Fibroblast of lung (primary cell): ENCODE results near the gene TPGS2. TPM values are rescaled to one million over a fixed set of nuclear protein-coding genes. Genes with fewer than 3 reads are reported as not detected.

ENCODE experiments used
- DNase-seq, 2 donors: peaks; one replicate each; pipeline versions ENCODE4 v3.0.0 to v3.0.0-alpha.2; 2010; ENCODE audit warnings: low read depth in 2 of 2
- H2AFZ ChIP-seq: 2 replicates; pipeline ENCODE4 v1.5.1; 2012; ENCODE audit warnings: low read length, control low read depth, inconsistent platforms
- H3K27ac ChIP-seq: 2 replicates; pipeline ENCODE4 v1.5.1; 2011; ENCODE audit warnings: low read length, control low read depth; ENCODE audit not compliant: insufficient read depth
- H3K27me3 ChIP-seq: 2 replicates; pipeline ENCODE4 v1.5.1; 2011; ENCODE audit warnings: mild to moderate bottlenecking, low read length; ENCODE audit not compliant: control insufficient read depth, insufficient read depth
- H3K36me3 ChIP-seq: 2 replicates; pipeline ENCODE4 v1.5.1; 2011; ENCODE audit warnings: low read length; ENCODE audit not compliant: control insufficient read depth, insufficient read depth
- H3K4me1 ChIP-seq: 2 replicates; pipeline ENCODE4 v1.5.1; 2011; ENCODE audit warnings: low read length; ENCODE audit not compliant: control insufficient read depth, insufficient read depth; ENCODE audit errors: extremely low read depth
- H3K4me2 ChIP-seq: 2 replicates; pipeline ENCODE4 v1.5.1; 2011; ENCODE audit warnings: low read length, control low read depth; ENCODE audit not compliant: insufficient read depth; ENCODE audit errors: extremely low read depth
- H3K4me3 ChIP-seq, 4 experiments: fragments of 200-600 bp in 1 of 4; sonication (generic) in 1 of 4; replicated peaks in 1 of 4; 2 replicates each; pipeline ENCODE4 v1.5.1; 2011 to 2016; ENCODE audit warnings: low read length in 4 of 4, low read depth in 3 of 4, mild to moderate bottlenecking in 3 of 4, control low read depth in 2 of 4, inconsistent platforms in 1 of 4, mixed read lengths in 1 of 4; ENCODE audit not compliant: insufficient read depth in 1 of 4; ENCODE audit errors: control extremely low read depth in 1 of 4
- H3K79me2 ChIP-seq: 2 replicates; pipeline ENCODE4 v1.5.1; 2012; ENCODE audit warnings: mild to moderate bottlenecking, low read length, inconsistent platforms; ENCODE audit not compliant: control insufficient read depth, insufficient read depth
- H3K9ac ChIP-seq: 2 replicates; pipeline ENCODE4 v1.5.1; 2011; ENCODE audit warnings: mild to moderate bottlenecking, low read length, control low read depth; ENCODE audit not compliant: insufficient read depth
- H3K9me3 ChIP-seq: 2 replicates; pipeline ENCODE4 v1.5.1; 2012; ENCODE audit warnings: low read depth, low read length; ENCODE audit not compliant: control insufficient read depth, insufficient read depth
- H4K20me1 ChIP-seq: 2 replicates; pipeline ENCODE4 v1.5.1; 2011; ENCODE audit warnings: low read length; ENCODE audit not compliant: control insufficient read depth, insufficient read depth; ENCODE audit errors: extremely low read depth
- EZH2 ChIP-seq: IDR thresholded peaks from 2 replicates; pipeline ENCODE4 v1.5.1; 2012; ENCODE audit warnings: low read length, control low read depth, mild to moderate bottlenecking; ENCODE audit errors: missing control alignments
- polyA plus RNA-seq, 2 donors: library from polyadenylated mRNA; depleted of rRNA in 1 of 2; stranded (reverse) in 1 of 2; unstranded in 1 of 2; fragments of >200 nt; gene quantifications; 2 replicates each; pipeline ENCODE4 v1.2.1, GENCODE V29; 2011 to 2012; ENCODE audit warnings: missing spikeins in 1 of 2
- total RNA-seq: library from RNA; depleted of rRNA; stranded (reverse); fragments of >200 nt; gene quantifications from 2 replicates; pipeline ENCODE4 v1.2.1, GENCODE V29; 2014
- TF ChIP-seq, protein P1 (sequence below), 2 donors: IDR thresholded peaks in 1 of 2; conservative IDR thresholded peaks in 1 of 2; 1 replicate in 1 of 2; 2 replicates in 1 of 2; pipeline ENCODE4 v1.5.1; 2011 to 2012; ENCODE audit warnings: low read length in 2 of 2, control low read depth in 1 of 2, inconsistent platforms in 1 of 2, low read depth in 1 of 2, mild to moderate bottlenecking in 1 of 2

TPGS2 gene
- total and polyA plus RNA-seq, 2 donors (not counting 1 experiment from before 2014, with no cell fraction given): 98.8 to 437 TPM

DNA sequence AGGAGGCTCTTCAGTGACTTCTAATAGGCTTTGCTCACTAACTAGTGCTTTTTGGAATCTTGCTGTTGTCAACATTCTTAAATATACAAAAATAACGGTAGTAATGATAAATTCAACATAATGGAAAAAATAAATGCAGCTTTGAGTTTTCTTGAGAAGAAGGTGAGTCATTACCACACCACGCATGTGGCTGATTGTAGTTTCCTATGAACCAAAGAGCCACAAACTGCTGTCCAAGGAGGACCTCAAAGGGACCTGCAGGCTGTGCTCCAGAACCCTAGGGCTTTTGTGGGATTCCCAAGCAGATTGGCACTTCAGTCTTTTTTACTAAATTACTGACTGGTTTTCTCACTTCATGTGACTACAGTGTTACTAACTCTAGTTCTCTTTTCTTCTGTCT is 66.7 kb downstream of the TPGS2 start:
- Histone ChIP-seq H3K4me1 (peaks cover 3% of the 10 kb centered on the region), H3K27ac (no peak overlapping the region), H3K9me3 (no peaks in the 10 kb centered on the region), H3K4me3 (no peak overlapping the region), H3K27me3 (no peaks in the 10 kb centered on the region), H3K36me3 (no peaks in the 10 kb centered on the region), H4K20me1 (no peaks in the 10 kb centered on the region), H3K4me2 (no peak overlapping the region), H2AFZ (no peak overlapping the region), H3K9ac (no peak overlapping the region), H3K79me2 (no peaks in the 10 kb centered on the region)
- TF ChIP-seq, protein P1, sequence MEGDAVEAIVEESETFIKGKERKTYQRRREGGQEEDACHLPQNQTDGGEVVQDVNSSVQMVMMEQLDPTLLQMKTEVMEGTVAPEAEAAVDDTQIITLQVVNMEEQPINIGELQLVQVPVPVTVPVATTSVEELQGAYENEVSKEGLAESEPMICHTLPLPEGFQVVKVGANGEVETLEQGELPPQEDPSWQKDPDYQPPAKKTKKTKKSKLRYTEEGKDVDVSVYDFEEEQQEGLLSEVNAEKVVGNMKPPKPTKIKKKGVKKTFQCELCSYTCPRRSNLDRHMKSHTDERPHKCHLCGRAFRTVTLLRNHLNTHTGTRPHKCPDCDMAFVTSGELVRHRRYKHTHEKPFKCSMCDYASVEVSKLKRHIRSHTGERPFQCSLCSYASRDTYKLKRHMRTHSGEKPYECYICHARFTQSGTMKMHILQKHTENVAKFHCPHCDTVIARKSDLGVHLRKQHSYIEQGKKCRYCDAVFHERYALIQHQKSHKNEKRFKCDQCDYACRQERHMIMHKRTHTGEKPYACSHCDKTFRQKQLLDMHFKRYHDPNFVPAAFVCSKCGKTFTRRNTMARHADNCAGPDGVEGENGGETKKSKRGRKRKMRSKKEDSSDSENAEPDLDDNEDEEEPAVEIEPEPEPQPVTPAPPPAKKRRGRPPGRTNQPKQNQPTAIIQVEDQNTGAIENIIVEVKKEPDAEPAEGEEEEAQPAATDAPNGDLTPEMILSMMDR (conservative IDR thresholded peaks at IDR 0.05 in 1 of 2, IDR thresholded peaks at IDR 0.05 in 1 of 2; ENCODE audit: low read depth in 1 of 2, low read length in 2 of 2): no peak
- TF ChIP-seq EZH2: no peak
- peak in 1 of 2 donors; percentile 74 for DNase-seq

DNA sequence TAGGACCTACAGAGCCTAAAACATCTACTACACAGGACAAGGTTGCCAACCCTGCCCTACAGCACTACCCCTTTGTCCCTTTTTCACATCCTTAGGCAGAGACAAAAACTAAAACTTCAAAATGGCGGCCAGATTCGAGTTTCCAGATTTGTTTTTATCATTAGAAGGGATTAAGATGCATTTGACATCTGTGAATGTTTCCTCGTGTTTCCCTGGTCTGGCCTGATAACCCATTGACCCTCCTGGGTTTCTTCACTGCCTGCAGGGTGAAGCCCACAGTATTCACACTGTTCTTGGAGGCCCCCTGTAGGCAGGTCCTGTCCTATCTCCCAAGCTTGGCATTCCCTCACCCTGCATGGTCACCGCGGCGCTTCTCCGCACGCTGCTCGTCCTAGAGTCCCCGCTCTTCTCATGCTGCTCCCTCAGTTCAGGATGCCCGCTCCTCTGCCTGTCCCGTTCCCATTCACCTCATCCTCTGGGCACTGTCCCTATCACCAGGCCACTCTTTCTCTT is 67.6 kb downstream of the TPGS2 start:
- no peaks in the 10 kb centered on the region for H3K79me2 ChIP-seq
- H3K4me3 ChIP-seq: no peak overlapping the region
- H3K9ac ChIP-seq: no peak overlapping the region
- H4K20me1 ChIP-seq: no peaks in the 10 kb centered on the region
- no peak for TF ChIP-seq EZH2
- TF ChIP-seq, protein P1 (conservative IDR thresholded peaks at IDR 0.05 in 1 of 2, IDR thresholded peaks at IDR 0.05 in 1 of 2; ENCODE audit: low read depth in 1 of 2, low read length in 2 of 2): no peak
- peaks cover 5% of the 10 kb centered on the region for H3K4me1 ChIP-seq
- H2AFZ ChIP-seq: no peak overlapping the region
- DNase-seq: no peak
- H3K4me2 ChIP-seq: no peak overlapping the region
- no peaks in the 10 kb centered on the region for H3K9me3 ChIP-seq
- no peak overlapping the region for H3K27ac ChIP-seq
- H3K27me3 ChIP-seq: no peaks in the 10 kb centered on the region
- H3K36me3 ChIP-seq: no peaks in the 10 kb centered on the region

DNA sequence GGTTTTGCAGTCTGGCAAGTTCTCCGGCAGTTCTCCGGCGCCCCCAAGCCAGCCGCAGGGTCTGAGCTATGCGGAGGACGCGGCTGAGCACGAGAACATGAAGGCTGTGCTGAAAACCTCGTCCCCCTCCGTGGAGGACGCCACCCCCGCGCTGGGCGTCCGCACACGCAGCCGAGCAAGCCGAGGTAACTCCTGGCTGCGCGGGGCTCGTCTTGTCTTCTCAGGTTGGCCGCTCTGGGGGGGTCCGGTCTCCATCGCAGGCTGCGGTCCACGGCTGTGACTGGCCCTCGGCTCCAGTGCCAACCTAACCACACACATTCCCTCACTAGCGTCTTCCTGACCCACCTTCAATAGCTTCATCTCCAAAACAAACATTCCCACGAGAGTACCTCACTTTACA is 68.2 kb downstream of the TPGS2 start:
- Histone ChIP-seq H3K9ac (no peak overlapping the region), H3K9me3 (no peaks in the 10 kb centered on the region), H4K20me1 (no peaks in the 10 kb centered on the region), H3K4me3 (no peak overlapping the region), H2AFZ (no peak overlapping the region), H3K4me1 (peaks cover 9% of the 10 kb centered on the region), H3K79me2 (no peaks in the 10 kb centered on the region), H3K36me3 (no peaks in the 10 kb centered on the region), H3K27ac (no peak overlapping the region), H3K4me2 (no peak overlapping the region), H3K27me3 (no peaks in the 10 kb centered on the region)
- no peak for TF ChIP-seq EZH2
- TF ChIP-seq, protein P1 (conservative IDR thresholded peaks at IDR 0.05 in 1 of 2, IDR thresholded peaks at IDR 0.05 in 1 of 2; ENCODE audit: low read depth in 1 of 2, low read length in 2 of 2): no peak
- DNase-seq: no peak
